Dermis microvascular lymphatic vessel endothelial cell (primary cell): Measurements from ENCODE around the gene DEGS1. TPM values are rescaled to one million over a fixed set of nuclear protein-coding genes. Genes with fewer than 3 reads are reported as not detected.
A peak's percentile ranks its signal among the peaks of the same experiment; 100 is the strongest.

Experiments used
- DNase-seq, 2 donors: peaks; one replicate each; pipeline versions ENCODE4 v3.0.0 to v3.0.0-alpha.2; 2010; ENCODE audit warnings: low read depth in 2 of 2
- total RNA-seq: library from RNA; depleted of rRNA; stranded (reverse); fragments of >200 nt; gene quantifications from 2 replicates; pipeline ENCODE4 v1.2.1, GENCODE V29; 2014

The DEGS1 gene
- total RNA-seq, 1 donor from 2014 or later: 86.3 TPM

GRCh38 chr1:224212618-224213061 is 29.6 kb downstream of the DEGS1 start:
- DNase-seq: no peak

GRCh38 chr1:224213438-224214119 is 30.5 kb downstream of the DEGS1 start:
- DNase-seq: no peak

- DNase-seq: no peak
These were observed 33.3 kb downstream of the DEGS1 start for GRCh38 chr1:224216382-224216781.

- no peak for DNase-seq
These were observed 34.9 kb downstream of the DEGS1 start for GRCh38 chr1:224217655-224218623.

GRCh38 chr1:224219011-224219611 is 36.1 kb downstream of the DEGS1 start:
- DNase-seq: no peak

GRCh38 chr1:224219612-224220059 is 36.6 kb downstream of the DEGS1 start:
- peak in 1 of 2 donors; percentile 22 for DNase-seq

GRCh38 chr1:224223819-224224714 is 41.0 kb downstream of the DEGS1 start:
- peak in 1 of 2 donors; percentile 76 for DNase-seq

GRCh38 chr1:224226849-224227502 is 43.9 kb downstream of the DEGS1 start:
- no peak for DNase-seq

- no peak for DNase-seq
These were observed 51.0 kb downstream of the DEGS1 start for GRCh38 chr1:224234017-224234416.

GRCh38 chr1:224235813-224236493 is 52.9 kb downstream of the DEGS1 start:
- DNase-seq: no peak

GRCh38 chr1:224237119-224237881 is 54.3 kb downstream of the DEGS1 start:
- no peak for DNase-seq

- no peak for DNase-seq
These were observed 55.2 kb downstream of the DEGS1 start for GRCh38 chr1:224238212-224238611.

GRCh38 chr1:224238756-224239155 is 55.7 kb downstream of the DEGS1 start:
- peak in 1 of 2 donors; percentile 62 for DNase-seq

Other genes starting within 250 kb of the DEGS1 start
- gene FBXO28, start 69.1 kb upstream of the DEGS1 start, total RNA-seq: 65.7 and 92.0 TPM in 2 replicates
- 19.8 and 22.3 TPM in 2 replicates for gene NVL, start 146.9 kb downstream of the DEGS1 start, total RNA-seq
- gene CNIH4, start 173.6 kb downstream of the DEGS1 start, total RNA-seq: 113 and 117 TPM in 2 replicates